NCI-H1417 treated with DMSO at 0.1 percent for 48 hours (cell line): Measurements from ENCODE around the gene ITPK1.
A peak's percentile ranks its signal among the peaks of the same experiment; 100 is the strongest.

Source experiments
- DNase-seq: peaks from one replicate; lab custom pipeline; 2025; lab: John Stamatoyannopoulos, UW

Gene ITPK1

GRCh38 chr14:92922883-92923743 lies 192.6 kb downstream of the ITPK1 start, which contains the start of gene CHGA:
Gene CHGA (plus strand): TSS chr14:92923150. CDS start chr14:92923360, 210 bp downstream.
- peak; percentile 47 for DNase-seq

- peak; percentile 66 for DNase-seq
Measured at GRCh38 chr14:92922155-92922735, 193.5 kb downstream of the ITPK1 start.

GRCh38 chr14:92920001-92920400 lies 195.7 kb downstream of the ITPK1 start:
- DNase-seq: no peak

- DNase-seq: no peak
Measured at GRCh38 chr14:92917956-92918355, 197.8 kb downstream of the ITPK1 start.

GRCh38 chr14:92917041-92917940 lies 198.4 kb downstream of the ITPK1 start:
- peak; percentile 35 for DNase-seq

GRCh38 chr14:92916201-92916600 lies 199.5 kb downstream of the ITPK1 start:
- DNase-seq: no peak

- DNase-seq: no peak
Measured at GRCh38 chr14:92914087-92914656, 201.6 kb downstream of the ITPK1 start.

- DNase-seq: no peak
Measured at GRCh38 chr14:92907316-92907911, 208.3 kb downstream of the ITPK1 start.

GRCh38 chr14:92906823-92907222 lies 208.9 kb downstream of the ITPK1 start:
- no peak for DNase-seq

GRCh38 chr14:92906420-92906819 lies 209.3 kb downstream of the ITPK1 start:
- no peak for DNase-seq

GRCh38 chr14:92905667-92906066 lies 210.1 kb downstream of the ITPK1 start:
- no peak for DNase-seq

GRCh38 chr14:92903359-92903758 lies 212.4 kb downstream of the ITPK1 start:
- DNase-seq: no peak

- DNase-seq: no peak
Measured at GRCh38 chr14:92902726-92903125, 213.0 kb downstream of the ITPK1 start.

GRCh38 chr14:92902191-92902590 lies 213.5 kb downstream of the ITPK1 start:
- no peak for DNase-seq

- no peak for DNase-seq
Measured at GRCh38 chr14:92900660-92901059, 215.1 kb downstream of the ITPK1 start.

- no peak for DNase-seq
Measured at GRCh38 chr14:92898566-92899131, 217.1 kb downstream of the ITPK1 start.

GRCh38 chr14:92897922-92898565 lies 217.7 kb downstream of the ITPK1 start:
- DNase-seq: no peak

GRCh38 chr14:92895352-92895878 lies 220.3 kb downstream of the ITPK1 start:
- no peak for DNase-seq

- DNase-seq: no peak
Measured at GRCh38 chr14:92892589-92892988, 223.1 kb downstream of the ITPK1 start.

GRCh38 chr14:92890830-92891588 lies 224.7 kb downstream of the ITPK1 start:
- DNase-seq: peak; percentile 87
